Loucy (cell line): Measurements from ENCODE around the gene SDHA.

Experiments
- H2AFZ ChIP-seq: fragments of 200-600 bp; sonication (generic); 2 replicates; pipeline ENCODE4 v1.6.0; 2016; ENCODE audit warnings: antibody characterized with exemption, mild to moderate bottlenecking, low read length, moderate library complexity
- H3F3A ChIP-seq: fragments of 200-600 bp; 2 replicates; pipeline ENCODE4 v1.6.0; 2016; ENCODE audit warnings: antibody characterized with exemption, low read depth, mild to moderate bottlenecking
- H3K27me3 ChIP-seq: fragments of 200-600 bp; sonication (generic); 2 replicates; pipeline ENCODE4 v1.6.1; 2014; ENCODE audit warnings: low read length, mild to moderate bottlenecking; ENCODE audit not compliant: insufficient read depth, poor library complexity, severe bottlenecking
- H3K36me3 ChIP-seq: fragments of 200-600 bp; sonication (generic); 2 replicates; pipeline ENCODE4 v1.6.1; 2016; ENCODE audit warnings: low read length; ENCODE audit not compliant: insufficient read depth
- H3K4me1 ChIP-seq: fragments of 200-600 bp; sonication (generic); 2 replicates; pipeline ENCODE4 v1.5.1; 2014; ENCODE audit warnings: low read length, mild to moderate bottlenecking; ENCODE audit not compliant: insufficient read depth, poor library complexity, severe bottlenecking
- H3K4me2 ChIP-seq: fragments of 200-600 bp; sonication (generic); 2 replicates; pipeline ENCODE4 v1.6.0; 2014; ENCODE audit warnings: antibody characterized with exemption, low read length, low read depth, mild to moderate bottlenecking; ENCODE audit not compliant: poor library complexity, severe bottlenecking
- H3K4me3 ChIP-seq: fragments of 200-600 bp; sonication (generic); 2 replicates; pipeline ENCODE4 v1.5.1; 2014; ENCODE audit warnings: low read length, mild to moderate bottlenecking, mixed read lengths; ENCODE audit not compliant: poor library complexity, severe bottlenecking
- H3K79me2 ChIP-seq: fragments of 200-600 bp; sonication (generic); 2 replicates; pipeline ENCODE4 v1.6.1; 2014; ENCODE audit warnings: low read length; ENCODE audit not compliant: insufficient read depth
- H3K9ac ChIP-seq: fragments of 200-600 bp; sonication (generic); 2 replicates; pipeline ENCODE4 v1.6.0; 2014; ENCODE audit warnings: mild to moderate bottlenecking, low read depth, low read length, moderate library complexity; ENCODE audit not compliant: poor library complexity, severe bottlenecking
- H3K9me2 ChIP-seq: fragments of 200-600 bp; sonication (generic); replicated peaks from 2 replicates; pipeline ENCODE4 v1.6.1; 2016; ENCODE audit warnings: low read depth, low read length, mixed read lengths
- H3K9me3 ChIP-seq: fragments of 200-600 bp; sonication (generic); 2 replicates; pipeline ENCODE4 v1.6.1; 2014; ENCODE audit warnings: mild to moderate bottlenecking, antibody characterized with exemption, low read length, low read depth; ENCODE audit not compliant: insufficient read depth
- H4K20me1 ChIP-seq: fragments of 200-600 bp; sonication (generic); 2 replicates; pipeline ENCODE4 v1.6.0; 2014; ENCODE audit warnings: antibody characterized with exemption, low read length, mild to moderate bottlenecking; ENCODE audit not compliant: insufficient read depth, poor library complexity, severe bottlenecking
- CTCF ChIP-seq: fragments of 200-600 bp; sonication (generic); conservative IDR thresholded peaks from 2 replicates; pipeline ENCODE4 v1.5.1; 2014; ENCODE audit warnings: mild to moderate bottlenecking, antibody characterized with exemption, low read length
- EZH2phosphoT487 ChIP-seq: fragments of 200-600 bp; IDR thresholded peaks from 2 replicates; pipeline ENCODE4 v1.6.1; 2018; ENCODE audit warnings: antibody characterized with exemption, mild to moderate bottlenecking, moderate library complexity, borderline replicate concordance

Gene SDHA

GRCh38 chr5:181566-181965 lies 36.6 kb upstream of the SDHA start:
- H3K9ac ChIP-seq: no peak overlapping the region
- no peaks in the 10 kb centered on the region for H3F3A ChIP-seq
- H3K4me2 ChIP-seq: no peak overlapping the region
- H4K20me1 ChIP-seq: no peaks in the 10 kb centered on the region
- H3K4me1 ChIP-seq: peaks cover 15% of the 10 kb centered on the region
- no peaks in the 10 kb centered on the region for H3K9me2 ChIP-seq
- no peak overlapping the region for H2AFZ ChIP-seq
- no peaks in the 10 kb centered on the region for H3K79me2 ChIP-seq
- TF ChIP-seq CTCF: no peak
- no peak for TF ChIP-seq EZH2phosphoT487
- no peaks in the 10 kb centered on the region for H3K27me3 ChIP-seq
- no peaks in the 10 kb centered on the region for H3K36me3 ChIP-seq
- no peak overlapping the region for H3K4me3 ChIP-seq
- H3K9me3 ChIP-seq: no peaks in the 10 kb centered on the region

DNA sequence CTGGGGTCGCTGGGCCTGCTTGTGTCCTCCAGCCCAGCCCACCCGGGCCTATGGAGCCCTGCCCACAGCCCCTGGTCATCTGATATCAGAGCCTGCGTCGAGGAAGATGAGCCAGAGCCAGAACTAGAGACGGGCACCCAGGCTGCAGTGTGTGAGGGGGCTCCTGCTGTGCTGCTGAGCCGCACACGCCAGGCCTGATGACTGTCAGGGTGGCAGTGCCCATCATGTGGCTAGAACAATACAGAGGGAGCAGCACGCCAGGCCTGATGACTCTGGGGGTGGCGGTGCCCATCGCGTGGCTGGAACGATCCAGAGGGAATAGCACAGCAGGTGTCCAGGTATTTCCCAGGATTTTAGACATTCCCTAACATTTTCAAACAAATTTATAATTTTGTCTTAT lies 36.0 kb upstream of the SDHA start:
- no peak overlapping the region for H3K4me3 ChIP-seq
- H3K9me2 ChIP-seq: no peaks in the 10 kb centered on the region
- no peak overlapping the region for H2AFZ ChIP-seq
- H3K9me3 ChIP-seq: no peaks in the 10 kb centered on the region
- no peaks in the 10 kb centered on the region for H3F3A ChIP-seq
- H3K9ac ChIP-seq: no peak overlapping the region
- H3K27me3 ChIP-seq: no peaks in the 10 kb centered on the region
- H4K20me1 ChIP-seq: no peaks in the 10 kb centered on the region
- no peak overlapping the region for H3K4me2 ChIP-seq
- peaks cover 20% of the 10 kb centered on the region for H3K4me1 ChIP-seq
- TF ChIP-seq CTCF (no peak), EZH2phosphoT487 (no peak)
- H3K36me3 ChIP-seq: no peaks in the 10 kb centered on the region
- no peaks in the 10 kb centered on the region for H3K79me2 ChIP-seq

- Histone ChIP-seq H4K20me1 (no peaks in the 10 kb centered on the region), H3K27me3 (no peaks in the 10 kb centered on the region), H3K4me3 (no peak overlapping the region), H3K36me3 (no peaks in the 10 kb centered on the region), H3K79me2 (no peaks in the 10 kb centered on the region), H3K9me2 (no peaks in the 10 kb centered on the region), H2AFZ (no peak overlapping the region), H3K4me1 (peaks cover 42% of the 10 kb centered on the region), H3K9ac (no peak overlapping the region), H3K4me2 (no peak overlapping the region), H3K9me3 (no peaks in the 10 kb centered on the region), H3F3A (no peaks in the 10 kb centered on the region)
- TF ChIP-seq EZH2phosphoT487: no peak
- TF ChIP-seq CTCF: no peak
Observed at GRCh38 chr5:184471-184870, 33.6 kb upstream of the SDHA start.
